Measurements from ENCODE around the gene KLHL29.

KLHL29 gene

DNA sequence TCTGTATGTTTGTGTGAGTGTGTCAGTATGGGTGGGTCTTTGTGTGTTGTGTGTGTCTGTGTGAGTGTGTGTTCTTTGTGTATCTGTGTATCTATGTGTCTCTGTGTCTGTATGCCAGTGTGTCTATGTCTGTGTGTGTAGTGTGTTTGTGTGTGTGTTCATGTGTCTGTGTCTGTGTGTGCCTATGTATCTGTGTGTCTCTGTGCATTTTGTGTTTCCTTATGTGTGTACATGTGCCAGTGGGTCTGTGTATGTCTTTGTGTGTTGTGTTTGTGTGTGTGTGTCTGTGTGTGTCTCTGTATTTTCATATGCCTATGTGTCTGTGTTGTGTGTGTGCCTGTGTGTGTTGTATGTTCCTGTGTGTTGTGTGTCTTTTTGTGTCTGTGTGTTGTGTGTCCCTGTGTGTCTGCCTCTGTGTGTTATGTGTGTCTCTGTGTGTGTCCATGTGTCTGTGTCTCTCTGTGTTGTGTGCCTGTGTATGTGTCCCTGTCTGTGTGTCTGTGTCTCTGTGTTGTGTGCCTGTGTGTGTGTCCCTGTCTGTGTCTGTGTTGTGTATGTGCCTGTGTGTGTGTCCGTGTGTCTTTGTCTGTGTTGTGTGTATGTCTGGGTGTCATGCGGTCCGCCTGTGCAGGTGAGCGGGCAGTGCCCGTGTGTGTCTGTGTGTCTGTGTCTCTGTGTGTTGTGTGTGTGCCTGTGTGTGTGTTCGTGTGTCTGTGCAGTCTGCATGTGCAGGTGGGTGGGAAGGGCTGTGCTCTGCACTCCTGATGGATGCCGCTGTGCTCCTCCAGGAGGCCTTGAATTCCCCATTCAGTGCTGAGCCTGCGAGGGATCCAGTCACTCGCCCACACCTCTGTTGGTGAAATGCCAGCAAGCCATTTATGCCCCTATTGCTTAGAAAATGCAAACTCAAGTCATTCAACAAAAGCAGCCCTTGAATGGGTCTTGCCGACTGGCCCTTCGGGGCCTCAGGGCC, 37.4 kb downstream of the KLHL29 start:
- no peak for DNase-seq (ENCODE audit: low read depth)

DNA sequence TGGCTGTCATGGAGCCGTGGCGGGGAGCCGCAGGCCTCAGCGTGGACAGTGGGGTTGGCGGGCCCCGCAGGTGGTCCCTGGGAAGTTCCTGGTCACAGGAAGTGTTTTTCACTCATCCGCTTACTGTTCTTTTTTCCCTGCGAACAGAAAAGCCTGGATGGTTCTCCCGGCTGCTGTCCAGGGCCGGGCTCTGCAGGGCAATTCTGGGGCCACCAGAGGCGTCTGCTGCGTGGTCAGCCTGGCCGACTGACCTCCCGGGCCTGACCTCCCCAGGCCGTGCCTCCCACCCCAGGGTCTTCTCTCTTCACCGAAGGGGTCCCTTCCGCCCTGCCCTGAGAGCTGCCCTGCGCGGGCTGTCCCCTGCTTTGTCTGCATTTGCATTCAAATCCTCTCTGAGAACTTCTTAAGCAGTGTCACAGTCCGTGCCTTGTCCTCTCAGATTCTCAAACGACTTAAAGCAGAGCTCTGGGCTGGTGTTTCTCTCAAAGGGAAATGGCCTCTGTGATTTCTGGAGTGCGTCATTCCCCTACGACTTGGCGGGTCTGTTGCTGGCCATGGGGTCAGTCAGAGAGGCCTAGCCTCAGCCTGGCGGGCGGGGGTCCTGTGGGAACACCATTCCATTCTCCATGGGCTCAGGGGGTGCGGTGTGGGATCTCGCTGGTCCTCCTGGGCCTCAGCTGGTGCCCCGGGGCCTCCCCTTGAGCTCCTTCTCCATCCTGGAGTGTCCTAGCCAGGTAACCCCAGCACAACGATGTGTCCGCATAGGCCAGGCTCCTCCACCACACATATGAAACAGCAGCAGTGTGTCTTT, 38.3 kb downstream of the KLHL29 start:
- no peak for DNase-seq (ENCODE audit: low read depth)

GRCh38 chr2:23423873-23424680, 39.1 kb downstream of the KLHL29 start:
- DNase-seq (ENCODE audit: low read depth): no peak

- DNase-seq (ENCODE audit: low read depth): no peak
Measured at GRCh38 chr2:23425338-23425871, 40.4 kb downstream of the KLHL29 start.

DNA sequence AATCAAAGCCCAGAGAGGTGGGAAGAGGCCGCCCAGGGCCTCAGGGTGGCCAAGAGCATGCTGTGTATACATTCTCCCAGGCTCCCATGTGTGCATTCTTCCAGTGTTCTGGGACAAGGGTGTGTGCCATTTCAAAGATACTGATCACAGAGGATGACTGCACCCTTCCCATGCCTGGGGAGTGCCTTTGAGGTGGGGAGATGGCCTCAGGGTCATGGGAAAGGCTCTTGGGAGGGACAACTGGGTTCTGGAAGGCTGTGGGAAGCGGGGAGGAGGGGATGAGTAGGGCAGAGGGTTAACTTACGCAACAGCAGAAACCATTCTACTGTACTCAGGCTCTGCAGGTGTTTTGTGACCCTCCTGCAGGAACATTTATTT, 40.9 kb downstream of the KLHL29 start:
- peak; percentile 84 for DNase-seq (ENCODE audit: low read depth)

- DNase-seq (ENCODE audit: low read depth): peak; percentile 90
Measured at GRCh38 chr2:23426263-23426905, 41.4 kb downstream of the KLHL29 start.

GRCh38 chr2:23427350-23427749, 42.4 kb downstream of the KLHL29 start:
- DNase-seq (ENCODE audit: low read depth): no peak

DNA sequence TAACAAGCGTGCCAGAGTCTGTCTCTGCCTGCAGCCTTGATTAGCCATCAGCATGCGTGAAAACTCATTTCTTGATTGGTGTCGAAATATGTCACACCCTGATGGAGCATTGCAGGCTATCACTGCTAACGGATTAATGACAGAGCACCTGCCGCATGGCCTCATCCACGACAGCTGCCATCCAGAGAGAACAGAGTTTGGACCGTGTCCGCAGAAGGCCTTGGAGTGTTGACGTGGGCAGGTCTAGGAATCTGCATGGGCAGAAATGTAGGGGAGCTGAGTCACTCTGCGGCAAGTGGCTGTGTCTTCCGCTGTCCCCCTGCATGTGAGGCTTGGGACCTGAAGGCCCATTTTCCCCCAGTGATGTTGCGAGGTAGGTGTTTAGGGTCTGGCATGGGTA, 43.0 kb downstream of the KLHL29 start:
- DNase-seq (ENCODE audit: low read depth): no peak

DNA sequence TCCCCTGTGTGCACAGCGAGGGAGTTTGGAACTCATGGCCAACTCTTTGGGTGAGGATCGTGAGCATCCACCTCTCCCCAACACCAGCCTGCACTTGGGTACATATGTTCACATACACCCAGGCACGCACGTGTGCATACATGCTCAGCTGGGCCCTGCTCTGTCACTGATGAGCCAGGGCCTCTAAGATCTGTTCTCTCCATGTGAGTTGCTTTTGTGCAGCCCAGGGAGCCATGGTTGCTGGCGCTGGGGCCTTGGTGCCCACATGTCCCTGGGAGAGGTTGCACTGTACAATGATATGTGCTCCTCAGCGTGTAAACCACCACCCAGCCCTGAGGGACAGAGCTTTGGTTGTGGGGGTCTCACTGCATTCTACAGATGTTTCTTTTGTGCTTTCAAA, 44.1 kb downstream of the KLHL29 start:
- DNase-seq (ENCODE audit: low read depth): no peak

- DNase-seq (ENCODE audit: low read depth): peak; percentile 86
Measured at GRCh38 chr2:23430263-23430662, 45.3 kb downstream of the KLHL29 start.

GRCh38 chr2:23432531-23432930, 47.6 kb downstream of the KLHL29 start:
- no peak for DNase-seq (ENCODE audit: low read depth)

DNA sequence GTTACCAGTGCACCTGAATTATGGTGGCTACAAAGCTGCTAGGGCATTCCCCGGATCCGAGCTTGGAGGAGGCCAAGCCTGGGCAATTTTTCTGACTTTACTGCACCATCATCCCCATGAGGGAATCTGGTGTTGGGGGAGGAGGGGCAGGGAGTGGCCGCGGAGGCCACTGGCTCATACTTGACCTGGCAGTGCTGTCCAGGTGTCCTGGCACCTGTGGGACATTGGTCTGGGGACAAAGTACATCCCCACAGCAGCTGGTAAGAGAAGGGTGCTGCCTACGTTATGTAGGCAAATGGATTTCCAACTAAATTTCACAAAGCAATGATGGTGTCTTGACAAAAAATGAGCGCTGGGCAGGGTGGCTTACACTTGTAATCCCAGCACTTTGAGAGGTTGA, 48.3 kb downstream of the KLHL29 start:
- DNase-seq (ENCODE audit: low read depth): no peak

DNA sequence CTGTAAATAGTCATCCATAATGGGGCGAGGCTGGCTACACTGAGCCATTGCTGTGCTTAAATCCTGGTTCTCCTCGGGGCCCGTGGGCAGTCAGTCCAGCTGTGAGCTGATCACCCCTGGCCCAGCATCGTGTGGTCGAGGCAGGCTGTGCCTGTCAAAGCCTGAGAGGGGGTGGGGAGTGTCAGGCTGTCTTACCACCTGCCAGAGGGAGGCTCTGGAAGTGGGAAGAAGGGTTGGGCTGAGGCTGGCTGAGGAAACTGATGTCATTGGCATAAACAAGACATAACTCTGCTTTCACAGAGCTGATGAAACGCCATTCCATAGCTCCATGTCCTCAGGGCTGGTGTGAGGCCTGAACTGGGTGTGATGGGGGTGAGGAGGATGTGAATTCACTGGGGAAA, 49.7 kb downstream of the KLHL29 start:
- peak; percentile 60 for DNase-seq (ENCODE audit: low read depth)

DNA sequence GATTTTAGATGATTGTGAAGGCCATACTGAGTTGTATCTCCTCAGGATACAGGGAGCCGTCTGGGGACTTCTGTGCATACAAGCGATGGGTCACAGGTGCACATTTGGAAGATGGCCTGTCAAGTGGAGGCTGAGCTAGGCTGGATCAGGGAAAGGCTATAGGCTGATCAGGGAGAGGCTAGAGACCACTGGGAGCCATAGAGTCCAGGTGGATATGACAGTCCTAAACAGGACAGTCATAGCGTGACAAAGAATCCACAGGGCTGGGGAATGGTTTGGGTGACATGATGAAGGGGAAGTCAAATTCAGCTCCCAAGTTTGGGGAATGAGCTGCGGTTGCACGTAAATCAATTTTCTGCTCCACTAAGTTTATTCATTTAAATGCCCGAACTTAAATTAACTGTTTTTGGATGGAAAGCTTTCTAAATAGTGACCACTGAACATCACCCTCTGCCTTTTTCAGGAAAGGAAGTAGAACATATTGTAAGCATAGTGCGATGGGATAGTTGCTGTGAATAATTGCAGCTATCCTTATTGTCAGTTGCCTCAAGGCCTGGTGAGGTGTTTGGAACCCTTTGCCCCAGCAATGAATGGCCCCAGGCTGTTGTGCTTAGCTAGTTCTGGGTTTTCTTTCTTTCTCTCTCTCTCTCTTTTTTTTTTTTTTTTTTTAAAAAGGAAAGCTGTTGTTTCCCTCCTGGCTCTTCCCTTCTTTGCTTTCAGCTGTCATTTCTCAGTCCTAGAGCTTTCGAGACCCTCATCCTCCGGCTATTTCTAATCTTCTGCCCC, 50.5 kb downstream of the KLHL29 start:
- peak; percentile 30 for DNase-seq (ENCODE audit: low read depth)

DNA sequence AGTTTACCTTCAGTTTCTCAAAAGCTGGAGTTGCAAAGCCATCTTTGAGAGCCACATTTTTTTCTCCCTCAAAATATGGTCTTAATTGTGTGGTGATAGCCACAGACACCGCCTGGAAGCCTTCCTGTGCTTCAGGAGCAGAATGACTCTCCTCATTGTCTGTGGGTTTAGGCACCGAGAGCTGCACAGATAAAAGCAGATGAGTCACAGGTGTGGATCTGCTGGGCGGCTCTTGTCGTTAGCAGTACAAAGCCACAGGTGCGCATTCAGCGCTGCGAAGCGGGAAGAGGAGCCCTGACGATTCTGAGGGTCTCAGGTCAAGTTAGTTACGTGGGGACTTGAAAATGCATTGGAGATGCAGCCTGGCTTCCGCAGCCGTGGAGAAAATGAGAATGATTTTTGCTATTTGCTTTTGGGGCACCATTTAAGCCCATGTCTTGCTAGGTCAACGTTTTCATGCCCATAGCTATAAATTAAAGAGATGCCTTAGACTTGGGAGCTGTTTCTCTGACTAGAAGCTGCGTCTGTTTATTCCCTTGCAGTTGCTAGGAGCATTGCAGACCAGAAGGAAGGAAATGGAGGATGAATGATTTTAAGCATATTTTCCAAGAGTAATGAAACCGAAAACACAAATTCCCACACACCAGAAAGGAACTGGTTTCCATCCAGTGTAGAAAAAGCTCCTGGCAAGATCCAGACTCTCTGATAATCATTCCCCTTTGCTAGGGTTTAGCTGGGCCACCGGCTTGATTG, 51.5 kb downstream of the KLHL29 start:
- DNase-seq (ENCODE audit: low read depth): peak; percentile 25

DNA sequence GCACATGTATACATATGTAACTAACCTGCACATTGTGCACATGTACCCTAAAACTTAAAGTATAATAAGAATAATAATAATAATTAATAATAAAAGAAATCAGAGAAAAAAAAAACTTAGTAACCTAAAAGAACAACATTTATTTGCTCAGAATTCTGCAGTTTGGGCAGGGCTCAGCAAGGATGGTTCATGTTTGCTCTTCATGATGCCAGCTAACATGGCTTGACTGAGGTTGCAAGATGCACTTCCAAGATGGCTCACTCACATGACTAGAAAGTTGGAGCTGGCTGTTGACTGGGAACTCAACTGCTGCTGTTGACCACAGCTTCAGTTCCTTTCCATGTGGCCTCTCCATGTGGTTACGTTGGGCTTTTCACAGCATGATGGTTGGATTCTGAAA, 56.4 kb downstream of the KLHL29 start:
- no peak for DNase-seq (ENCODE audit: low read depth)

DNA sequence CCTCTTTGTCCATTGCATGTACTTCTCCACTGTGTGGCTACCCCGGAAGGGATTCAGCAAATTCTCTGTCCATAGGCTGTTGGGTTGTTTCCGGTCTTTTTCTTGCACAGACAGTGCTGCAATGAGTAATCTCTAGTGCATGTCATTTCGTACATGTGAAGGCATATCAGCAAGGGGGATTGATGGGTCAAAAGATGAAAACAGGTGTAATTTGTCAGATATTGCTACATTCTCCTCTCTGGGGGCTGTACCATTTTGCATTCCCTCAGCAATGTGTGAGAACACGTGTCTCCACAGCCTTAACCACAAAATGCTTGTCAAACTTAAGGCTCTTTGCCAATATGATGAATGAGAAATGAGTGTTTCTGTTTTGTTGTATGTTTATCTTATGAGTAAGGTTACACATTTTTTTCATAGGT, 60.5 kb downstream of the KLHL29 start:
- DNase-seq (ENCODE audit: low read depth): peak; percentile 77

DNA sequence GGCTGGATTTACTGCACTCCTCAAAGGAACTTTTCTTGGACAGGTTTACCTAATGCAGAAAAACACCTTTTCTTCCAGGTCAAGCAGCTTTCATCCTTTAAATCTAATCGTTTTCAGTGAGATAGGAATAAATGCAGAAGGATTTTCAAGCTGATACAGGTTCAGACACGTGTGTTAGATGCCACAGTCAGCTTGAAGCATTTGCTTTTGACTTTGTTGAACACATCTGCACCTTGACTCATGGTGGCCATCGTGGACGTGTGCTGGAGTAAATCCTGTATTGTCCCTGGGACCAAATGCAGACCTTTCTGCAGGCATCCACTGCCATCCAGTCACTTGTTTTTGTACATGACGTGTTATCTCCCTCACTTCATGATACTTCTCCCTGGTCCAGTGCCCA, 61.9 kb downstream of the KLHL29 start:
- DNase-seq (ENCODE audit: low read depth): no peak

- DNase-seq (ENCODE audit: low read depth): no peak
Measured at GRCh38 chr2:23447405-23447804, 62.4 kb downstream of the KLHL29 start.

GRCh38 chr2:23448906-23449305, 63.9 kb downstream of the KLHL29 start:
- peak; percentile 39 for DNase-seq (ENCODE audit: low read depth)

All from EH (cell line).